Chondrocyte (in vitro differentiated cells): ENCODE measurements around the gene MFAP1. TPM values are rescaled to one million over a fixed set of nuclear protein-coding genes. Genes with fewer than 3 reads are reported as not detected.

Experiments
- DNase-seq: peaks from one replicate; pipeline ENCODE4 v3.0.0; 2021; ENCODE audit warnings: mixed read lengths, low spot score
- H3K27ac Mint-ChIP-seq: one replicate; pipeline ENCODE4 v1.8.0; 2021; ENCODE audit warnings: mild to moderate bottlenecking, moderate library complexity, mixed read lengths; ENCODE audit not compliant: unreplicated experiment
- H3K27me3 Mint-ChIP-seq: 2 replicates; pipeline ENCODE4 v1.8.0; 2021; ENCODE audit warnings: low read depth, mixed read lengths
- H3K36me3 Mint-ChIP-seq: 2 replicates; pipeline ENCODE4 v1.8.0; 2021; ENCODE audit warnings: low read depth, mixed read lengths
- H3K4me1 Mint-ChIP-seq: 2 replicates; pipeline ENCODE4 v1.8.0; 2021; ENCODE audit warnings: low read depth, mild to moderate bottlenecking, mixed read lengths
- H3K4me3 Mint-ChIP-seq: one replicate; pipeline ENCODE4 v1.8.0; 2021; ENCODE audit warnings: mild to moderate bottlenecking, moderate library complexity, mixed read lengths; ENCODE audit not compliant: unreplicated experiment
- H3K9me3 Mint-ChIP-seq: 2 replicates; pipeline ENCODE4 v1.8.0; 2021; ENCODE audit warnings: low read depth, mixed read lengths
- CTCF ChIP-seq: fragments of 200-600 bp; sonication (generic); IDR thresholded peaks from 2 replicates; pipeline ENCODE4 v1.5.0; 2021; ENCODE audit warnings: antibody characterized with exemption, mild to moderate bottlenecking, moderate library complexity
- microRNA-seq: library from miRNA; unstranded; fragments of <30 nt; microRNA quantifications from one replicate; pipeline ENCODE4 v1.2.0, GENCODE V29; 2020; ENCODE audit warnings: borderline number of aligned reads
- total RNA-seq: library from RNA; stranded (reverse); gene quantifications from 3 replicates; pipeline ENCODE4 v1.2.1, GENCODE V29; 2021

MFAP1 gene
- total RNA-seq, 1 donor from 2014 or later = 26.2 TPM

GRCh38 chr15:43763819-43764446 is 60.6 kb downstream of the MFAP1 start:
- H3K4me3 Mint-ChIP-seq = no peak overlapping the region

GRCh38 chr15:43762824-43763223 is 61.7 kb downstream of the MFAP1 start:
- TF ChIP-seq CTCF = no peak
- Mint-ChIP-seq H3K4me3 (no peak overlapping the region), H3K27me3 (no peaks in the 10 kb centered on the region), H3K27ac (peak overlapping the region; percentile 65), H3K9me3 (no peaks in the 10 kb centered on the region), H3K36me3 (peaks cover 21% of the 10 kb centered on the region), H3K4me1 (peaks cover 23% of the 10 kb centered on the region)
- DNase-seq = no peak

More at GRCh38 chr15:43763819-43764446, 60.6 kb downstream of the MFAP1 start:
- Mint-ChIP-seq H3K36me3 (peaks cover 28% of the 10 kb centered on the region), H3K27ac (peak overlapping the region; percentile 65), H3K27me3 (no peaks in the 10 kb centered on the region), H3K9me3 (no peaks in the 10 kb centered on the region), H3K4me1 (peaks cover 23% of the 10 kb centered on the region)
- no peak for TF ChIP-seq CTCF
- DNase-seq = no peak

Small RNA genes within 50 kb of the gene (microRNA-seq; reads per million reads assigned to microRNA genes)
- gene MIR1282 = not detected

Other genes with a start within 250 kb of the MFAP1 start
- gene PPIP5K1, start 234.5 kb downstream of the MFAP1 start, total RNA-seq = 30.4 to 39.4 TPM (median 31.6 TPM) in 3 replicates
- gene CKMT1B, start 230.7 kb downstream of the MFAP1 start, total RNA-seq = not detected in 3 replicates
- 0.20 to 0.87 TPM (median 0.85 TPM) in 3 replicates for gene STRC, start 205.9 kb downstream of the MFAP1 start, total RNA-seq
- gene CATSPER2, start 175.8 kb downstream of the MFAP1 start, total RNA-seq = 1.6 to 3.6 TPM (median 3.1 TPM) in 3 replicates
- gene CKMT1A, start 130.8 kb downstream of the MFAP1 start, total RNA-seq = not detected in 3 replicates
- 532 to 1,033 TPM (median 544 TPM) in 3 replicates for gene PDIA3, start 78.3 kb downstream of the MFAP1 start, total RNA-seq
- gene ELL3, start 47.7 kb downstream of the MFAP1 start, total RNA-seq = 3.3 to 8.6 TPM (median 3.6 TPM) in 3 replicates
- gene SERF2, start 32.4 kb downstream of the MFAP1 start, total RNA-seq = 1,300 to 1,502 TPM (median 1,498 TPM) in 3 replicates
- not detected in 3 replicates for gene SERINC4, start 24.5 kb downstream of the MFAP1 start, total RNA-seq
- 7.9 to 26.1 TPM (median 9.9 TPM) in 3 replicates for gene HYPK, start 24.1 kb downstream of the MFAP1 start, total RNA-seq
- gene WDR76, start 2.3 kb upstream of the MFAP1 start, total RNA-seq = 6.1 to 15.3 TPM (median 6.6 TPM) in 3 replicates